ENCODE measurements around the gene FOLR2.
"Not testable (repeated sequence)": the region's sequence is repeated elsewhere in the genome, so short reads cannot be mapped to it uniquely, and the experiment has no call there.

The FOLR2 gene

DNA sequence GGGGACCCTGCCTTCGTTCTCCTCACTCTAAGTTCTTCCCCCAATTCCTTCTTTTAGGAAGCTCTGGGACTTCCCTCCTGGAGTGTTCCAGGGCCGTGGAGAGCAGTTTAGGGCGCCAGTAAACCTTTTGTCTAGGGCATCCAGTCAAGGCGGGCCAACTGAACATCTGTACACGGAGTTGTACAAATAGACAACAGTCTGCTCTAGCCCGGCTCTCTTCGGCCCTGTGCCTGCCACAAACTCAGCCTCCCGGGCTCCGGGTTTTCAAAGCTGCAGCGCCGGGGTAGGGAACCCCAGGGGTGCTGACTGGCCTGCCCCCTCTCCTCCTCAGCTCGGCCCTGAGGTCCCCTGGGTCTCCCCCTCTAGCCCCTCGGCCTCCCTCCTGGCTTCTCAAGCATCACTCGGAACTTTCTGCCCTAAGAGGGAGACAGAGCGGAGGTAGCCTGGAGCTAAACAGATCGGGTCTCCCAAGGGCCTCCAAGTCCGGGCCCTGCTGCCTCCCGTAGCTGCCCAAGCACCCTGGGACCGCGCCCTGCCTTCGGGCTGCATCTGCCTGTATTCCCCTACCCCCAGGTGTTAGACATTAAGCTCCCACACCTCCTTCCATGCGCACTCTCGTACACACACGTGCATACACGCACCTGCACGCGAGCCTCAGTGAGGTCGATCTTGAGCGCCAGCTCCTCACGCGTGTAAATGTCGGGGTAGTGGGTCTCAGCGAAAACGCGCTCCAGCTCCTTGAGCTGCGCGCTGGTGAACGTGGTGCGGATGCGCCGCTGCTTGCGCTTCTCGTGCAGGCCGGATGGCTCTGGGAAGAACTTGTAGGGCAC, 24.1 kb downstream of the FOLR2 start:
- DNase-seq (ENCODE audit: low read depth), result no peak

DNA sequence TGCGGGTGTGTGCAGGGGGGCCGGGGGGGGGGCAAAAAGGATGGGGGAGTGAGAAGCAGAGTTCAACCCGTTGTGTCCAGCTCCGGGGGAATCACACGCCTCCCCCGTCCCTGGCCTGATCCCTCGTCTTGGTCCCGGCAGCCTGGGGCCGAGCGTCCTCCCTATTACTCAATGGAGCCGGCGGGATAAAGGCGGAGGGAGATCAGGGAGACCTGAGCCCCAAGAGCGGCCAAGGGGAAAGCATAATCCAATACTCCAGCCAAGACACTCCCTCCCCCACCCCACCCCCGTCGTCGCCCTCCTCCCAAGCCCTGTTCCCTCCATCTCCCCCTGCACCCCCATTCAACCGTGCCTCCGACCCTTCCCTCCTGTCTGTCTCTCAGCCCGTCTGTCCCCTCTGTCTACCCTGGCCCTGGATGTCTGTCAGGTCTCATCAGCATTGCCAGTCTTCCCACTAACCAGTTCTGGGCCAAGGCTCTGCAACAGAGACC, 24.7 kb downstream of the FOLR2 start:
- DNase-seq (ENCODE audit: low read depth), result no peak

DNA sequence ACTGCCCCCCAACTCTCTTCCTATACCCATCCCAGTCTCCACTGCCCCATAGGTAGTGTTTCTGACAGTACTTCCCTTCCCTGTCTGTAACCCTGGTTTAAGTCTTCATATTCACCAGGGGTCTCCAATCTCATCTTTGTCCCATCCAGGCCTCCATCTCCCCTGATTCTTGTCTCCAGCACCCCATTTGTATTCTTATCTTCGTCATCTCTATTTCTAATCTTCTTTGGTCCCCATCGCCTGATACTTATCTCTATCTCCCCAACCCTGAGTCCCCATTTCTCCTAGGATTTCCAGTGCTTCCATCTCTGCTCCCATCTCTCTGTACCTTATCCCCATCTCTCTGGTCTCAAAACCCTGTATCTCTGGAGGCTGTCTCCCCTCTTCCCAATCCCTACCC, 25.5 kb downstream of the FOLR2 start:
- DNase-seq (ENCODE audit: low read depth), result no peak

DNA sequence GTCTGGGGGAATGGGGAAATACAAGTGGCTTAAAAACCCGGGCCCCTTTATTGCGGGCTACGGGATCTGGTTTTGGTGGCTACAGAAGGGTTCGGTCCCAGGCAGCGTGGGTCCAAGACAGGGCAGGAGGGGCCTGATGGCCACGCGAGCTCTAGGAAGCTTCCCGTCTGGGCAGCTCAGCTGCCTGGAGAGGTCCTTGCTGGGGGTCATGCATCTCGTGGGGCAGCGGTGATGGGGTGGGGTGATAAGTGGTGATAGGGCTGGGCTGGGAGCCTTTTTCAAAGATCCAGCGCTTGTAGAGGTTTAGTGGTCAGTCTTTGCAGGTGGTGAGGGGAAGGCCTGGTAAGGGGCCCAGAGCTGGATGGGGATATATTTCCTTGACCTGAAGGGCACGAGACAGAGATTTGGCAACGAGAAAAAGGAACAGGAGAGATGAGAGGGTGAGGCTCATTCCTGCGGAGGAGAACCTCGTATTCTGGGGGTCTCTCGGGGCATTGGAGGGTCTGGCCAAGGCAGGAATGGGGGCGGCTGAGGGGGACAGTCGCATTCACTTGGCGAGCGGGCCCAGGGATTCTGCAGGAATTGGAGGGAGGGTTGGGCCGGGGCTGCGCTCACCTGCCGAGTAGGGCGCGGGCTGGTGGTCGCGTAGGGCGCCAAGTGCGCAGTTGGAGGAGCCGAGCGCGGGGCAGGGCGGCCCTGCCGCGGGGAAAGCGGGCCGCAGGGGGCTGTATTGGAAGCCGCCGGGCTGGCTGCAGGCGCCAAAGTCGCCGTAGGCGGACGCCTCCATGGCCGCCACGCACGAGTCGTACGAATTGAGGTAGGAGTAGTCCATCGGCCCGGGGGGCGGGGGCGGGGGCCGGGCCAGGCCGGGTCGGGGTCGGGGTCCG, 26.8 kb downstream of the FOLR2 start:
- no peak for DNase-seq (ENCODE audit: low read depth)

DNA sequence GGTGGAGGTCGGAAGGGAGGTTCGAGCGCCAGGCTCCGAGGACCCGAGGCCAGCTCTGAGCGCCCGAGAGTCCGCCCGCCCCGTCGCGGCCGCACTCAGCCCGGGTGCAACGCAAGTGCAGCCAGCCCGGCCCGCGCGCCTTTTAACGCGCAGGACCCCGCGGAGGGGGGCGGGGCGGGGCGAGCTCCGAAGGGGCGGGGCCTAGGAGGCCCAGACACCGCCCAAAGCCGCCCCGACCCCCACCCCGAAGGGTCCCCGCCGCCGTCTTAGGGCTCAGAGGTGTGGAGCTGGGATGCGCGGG, 27.4 kb downstream of the FOLR2 start, which contains the start of gene PHOX2A:
PHOX2A (minus strand) TSS at position 117 of the 301 bp plus-strand sequence. CDS start 172 bp downstream, outside the sequence.
- no peak for DNase-seq (ENCODE audit: low read depth)

DNA sequence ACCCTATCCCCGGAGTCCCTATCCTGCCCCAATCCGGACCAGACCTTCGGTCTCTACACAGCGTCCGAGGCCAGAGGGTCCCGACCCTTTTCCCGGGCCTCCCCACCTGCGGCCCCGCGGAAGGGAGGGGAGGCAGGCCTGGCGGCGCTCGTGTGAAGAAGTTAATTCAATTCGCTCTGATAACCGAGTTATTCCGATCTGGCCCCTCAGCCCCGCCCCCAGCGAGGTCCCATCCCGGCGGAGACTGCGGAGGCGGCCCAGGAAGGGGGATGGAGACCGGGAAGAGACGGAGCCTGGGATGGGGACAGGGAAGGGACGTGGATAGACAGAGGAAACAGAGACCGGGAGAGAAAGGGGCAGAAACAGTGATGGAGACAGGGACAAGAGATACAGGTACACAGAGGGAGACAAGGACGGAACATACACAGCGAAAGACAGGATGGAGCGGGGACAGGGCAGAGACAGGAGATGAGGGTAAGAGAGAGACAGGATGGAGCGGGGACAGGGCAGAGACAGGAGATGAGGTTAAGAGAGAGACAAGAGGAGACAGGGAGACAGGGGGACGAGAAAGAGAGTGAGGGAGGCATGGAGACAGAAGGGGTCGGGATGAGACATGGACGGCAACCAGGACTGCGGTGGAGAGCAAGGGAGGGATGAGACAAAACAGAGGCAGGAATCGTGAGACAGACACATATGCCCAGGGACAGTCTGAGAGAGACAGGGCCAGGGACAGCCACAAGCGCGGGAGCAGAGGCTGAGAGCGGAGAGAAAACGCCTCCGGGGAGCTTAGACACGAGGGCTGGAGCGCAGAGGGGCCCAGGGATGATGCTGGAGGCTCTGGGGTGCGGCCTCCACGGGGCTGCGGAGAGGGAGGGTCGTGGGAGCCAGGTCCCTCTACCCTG, 28.0 kb downstream of the FOLR2 start:
- DNase-seq (ENCODE audit: low read depth), result no peak

DNA sequence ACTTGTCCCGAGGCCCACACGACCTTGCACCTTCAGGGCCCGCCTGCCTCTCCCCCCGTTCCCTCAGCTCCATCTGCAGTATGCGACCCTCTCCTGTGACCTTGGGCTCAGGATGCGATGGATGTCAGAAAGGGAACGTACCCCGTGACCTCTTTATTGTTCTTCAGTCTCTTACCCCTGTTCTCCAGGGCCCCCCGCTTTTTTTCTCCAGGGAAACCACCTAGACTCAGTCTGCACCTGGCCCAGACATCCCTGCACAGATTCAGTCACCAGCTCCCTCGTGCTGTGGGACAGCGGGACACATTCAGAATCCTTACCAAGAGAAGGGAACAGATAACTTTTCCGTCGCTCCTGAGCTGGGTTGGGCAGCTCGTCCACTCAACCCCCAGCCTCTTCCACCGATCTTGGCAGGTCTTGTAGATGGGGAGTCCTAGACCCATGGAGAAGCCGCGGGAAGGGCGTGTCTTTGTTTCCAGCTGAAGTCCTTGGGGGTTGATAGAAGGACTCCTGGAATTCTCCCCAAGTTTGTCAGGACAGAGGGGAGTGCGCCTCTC, 28.7 kb downstream of the FOLR2 start:
- DNase-seq (ENCODE audit: low read depth), result no peak

DNA sequence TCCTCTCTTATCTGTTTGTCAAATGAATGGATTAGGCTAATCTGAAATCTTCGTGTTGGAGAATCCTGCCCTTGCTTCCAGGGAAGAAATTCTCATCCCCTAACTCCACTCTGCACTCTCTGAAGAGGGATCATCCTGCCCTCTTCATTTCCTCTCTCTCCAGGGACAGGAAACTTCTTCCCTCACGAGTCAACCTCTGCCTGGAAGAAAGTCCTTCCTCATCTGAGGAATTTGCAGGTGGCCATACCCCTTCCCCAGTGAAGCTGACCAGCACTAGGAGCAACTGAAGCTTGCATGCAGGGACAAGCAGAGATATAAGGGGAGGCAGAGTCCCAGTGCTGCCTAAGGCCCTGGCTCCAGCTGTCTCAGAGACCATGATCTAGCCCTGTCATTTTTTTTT, 31.0 kb downstream of the FOLR2 start:
- DNase-seq (ENCODE audit: low read depth), result no peak

DNA sequence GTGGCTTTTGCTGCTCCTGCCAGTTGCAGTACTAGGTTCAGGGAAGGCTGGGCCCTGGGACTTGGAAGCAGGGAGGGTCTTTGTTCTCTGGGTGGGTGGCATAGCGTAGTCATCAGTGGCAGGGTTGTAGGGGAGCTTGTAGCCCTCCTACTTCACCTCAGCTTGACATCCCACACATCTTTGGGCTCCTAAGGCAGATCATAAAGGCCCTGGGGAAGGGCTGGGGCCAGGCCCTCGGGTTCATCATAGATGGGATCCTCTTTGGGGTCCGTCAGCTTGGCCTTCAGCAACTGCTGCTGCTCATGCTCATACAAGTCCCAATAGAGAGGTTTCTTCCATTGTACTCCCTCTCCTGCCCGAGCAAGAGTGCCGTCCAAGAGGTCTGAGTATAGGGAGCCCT, 33.4 kb downstream of the FOLR2 start:
- DNase-seq (ENCODE audit: low read depth), result no peak

DNA sequence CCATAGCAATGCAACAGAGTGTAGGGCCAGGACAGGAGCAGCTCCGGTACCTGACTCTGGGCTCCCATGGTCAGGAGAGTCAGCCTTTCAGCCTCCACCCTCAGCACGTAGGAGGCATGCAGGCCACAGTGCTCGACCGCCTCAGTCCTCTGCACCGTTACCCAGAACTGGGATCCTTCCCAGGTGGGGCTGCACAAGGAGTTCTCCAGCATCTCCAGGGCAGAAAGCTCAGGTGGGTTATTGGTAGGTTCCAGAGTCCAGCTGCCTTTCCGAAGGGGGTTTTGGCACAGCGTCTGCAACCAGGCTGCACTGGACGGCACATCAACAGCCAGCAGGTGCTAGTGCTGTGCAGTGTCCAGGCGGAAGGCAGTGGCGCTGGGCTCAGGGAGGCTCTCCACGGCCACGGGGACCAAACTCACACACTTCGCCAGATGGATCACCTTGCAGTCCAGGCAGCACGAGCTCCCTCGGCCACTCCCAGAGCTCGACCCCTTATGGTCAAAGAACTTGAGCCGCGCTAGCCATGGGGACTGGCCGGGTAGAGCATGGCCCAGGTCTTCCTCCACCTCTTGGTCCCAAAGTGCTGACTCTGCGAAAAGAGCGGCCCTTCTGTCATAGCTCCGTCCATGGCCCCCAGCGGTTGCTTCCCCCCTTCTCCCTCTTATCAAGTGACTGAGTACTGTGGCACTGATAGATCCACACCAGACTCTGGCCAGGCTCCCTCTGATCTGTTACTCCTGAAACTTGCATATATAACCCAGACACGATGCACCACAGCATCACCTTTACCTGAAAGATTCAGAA, 34.3 kb downstream of the FOLR2 start:
- no peak for DNase-seq (ENCODE audit: low read depth)

DNA sequence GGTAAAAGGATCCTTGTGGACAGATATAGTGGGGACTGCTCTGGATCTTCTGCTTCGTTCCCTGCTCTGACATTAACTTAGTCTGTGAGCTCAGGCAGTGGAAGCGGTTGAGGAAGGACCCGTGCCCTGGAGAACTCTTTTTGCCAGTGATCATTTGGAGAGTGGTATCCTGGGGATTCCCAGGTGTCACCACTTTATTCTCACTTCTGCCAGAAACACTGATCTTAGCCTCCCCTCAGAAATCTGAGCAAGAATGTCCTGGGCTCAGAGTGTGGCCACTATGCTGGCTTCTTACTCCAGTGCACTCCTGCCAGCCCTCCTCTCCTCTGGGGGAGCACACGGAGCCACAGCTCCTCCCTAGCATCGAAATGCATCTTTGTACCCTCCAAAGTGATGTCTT, 35.0 kb downstream of the FOLR2 start:
- no peak for DNase-seq (ENCODE audit: low read depth)

DNA sequence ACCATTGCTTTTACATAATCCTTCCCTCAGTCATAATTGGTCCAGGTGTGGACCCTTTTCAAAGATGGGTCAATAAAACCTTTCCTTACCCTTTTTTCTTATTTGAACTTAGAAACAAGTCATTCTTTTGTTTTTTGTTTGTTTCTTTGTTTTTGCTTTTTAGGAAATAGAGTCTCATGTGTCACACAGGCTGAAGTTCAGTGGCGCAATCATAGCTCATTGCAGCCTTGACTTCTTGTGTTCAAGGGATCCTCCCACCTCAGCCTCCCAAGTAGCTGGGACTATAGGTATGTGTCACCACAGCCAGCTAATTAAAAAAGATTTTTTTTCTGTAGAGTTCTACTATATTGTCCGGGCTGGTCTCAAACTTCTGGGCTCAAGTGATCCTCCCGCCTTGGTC, 36.8 kb downstream of the FOLR2 start:
- DNase-seq (ENCODE audit: low read depth), result no peak

DNA sequence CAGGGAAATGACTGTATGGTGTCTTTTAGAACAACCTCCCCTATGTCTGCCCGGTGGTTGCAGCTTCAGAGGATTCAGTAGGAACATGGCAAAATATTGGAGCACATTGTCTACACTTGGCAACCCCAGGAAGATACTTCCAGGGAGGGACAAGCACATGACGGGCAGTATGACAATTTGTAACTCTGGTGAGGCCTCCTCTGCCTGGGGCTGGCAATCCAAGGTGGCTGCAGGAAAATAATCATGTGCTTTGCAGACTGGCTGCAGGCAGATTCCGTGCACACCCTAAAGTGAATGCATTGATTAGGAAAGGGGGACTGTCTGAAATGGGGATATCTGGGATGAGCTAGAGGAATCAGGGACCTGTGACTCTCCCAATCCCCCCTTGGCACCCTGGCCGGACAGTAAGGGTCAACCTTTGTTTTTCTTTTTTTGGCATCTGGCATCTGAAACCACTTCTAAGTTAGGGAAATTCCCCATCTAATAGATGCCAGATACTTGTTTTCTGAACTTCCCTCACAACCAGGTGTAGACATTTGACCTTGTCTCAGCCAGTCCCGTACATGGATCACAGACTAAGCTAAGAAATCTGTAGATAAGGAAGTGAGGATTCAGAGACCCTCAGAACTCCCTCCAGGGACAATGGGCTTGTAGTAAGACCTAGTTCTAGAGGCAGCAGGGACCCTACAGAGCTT, 37.9 kb downstream of the FOLR2 start:
- DNase-seq (ENCODE audit: low read depth), result no peak

DNA sequence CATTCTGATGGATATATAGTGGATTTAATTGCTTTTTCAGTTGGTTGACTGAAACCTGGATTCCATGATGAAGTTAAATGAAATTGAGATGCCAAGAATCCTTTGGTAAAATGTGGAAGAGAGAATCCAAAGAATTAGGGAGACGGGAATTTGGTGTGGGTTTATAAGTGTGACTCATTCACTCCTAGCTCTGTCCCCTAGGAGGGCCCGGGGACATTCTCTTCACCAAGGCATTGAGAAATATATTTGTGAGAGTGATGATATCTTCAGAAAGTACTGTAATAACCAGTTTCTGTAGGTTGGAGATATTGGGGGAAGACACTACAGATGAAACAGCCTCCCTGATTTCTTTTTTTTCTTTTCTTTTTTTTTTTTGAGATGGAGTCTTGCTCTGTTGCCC, 41.0 kb downstream of the FOLR2 start:
- no peak for DNase-seq (ENCODE audit: low read depth)

DNA sequence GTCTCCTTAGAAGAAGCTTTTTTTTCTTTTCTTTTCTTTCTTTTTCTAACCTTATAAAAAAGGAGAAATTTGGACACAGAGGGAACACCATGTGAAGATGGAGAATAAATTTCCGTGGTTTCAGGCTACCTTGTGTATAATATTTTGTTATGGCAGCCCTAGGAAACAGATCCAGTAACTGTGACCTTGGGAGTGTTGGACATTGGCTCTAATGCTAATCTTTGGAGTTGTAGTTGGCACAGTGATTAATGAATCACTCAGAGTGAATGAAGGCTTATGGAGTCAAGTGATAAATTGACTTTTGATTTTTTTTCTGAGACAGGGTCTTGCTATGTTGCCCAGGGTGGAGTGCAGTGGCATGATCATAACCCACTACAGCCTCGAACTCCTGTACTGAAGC, 42.9 kb downstream of the FOLR2 start:
- DNase-seq (ENCODE audit: low read depth), result no peak

DNA sequence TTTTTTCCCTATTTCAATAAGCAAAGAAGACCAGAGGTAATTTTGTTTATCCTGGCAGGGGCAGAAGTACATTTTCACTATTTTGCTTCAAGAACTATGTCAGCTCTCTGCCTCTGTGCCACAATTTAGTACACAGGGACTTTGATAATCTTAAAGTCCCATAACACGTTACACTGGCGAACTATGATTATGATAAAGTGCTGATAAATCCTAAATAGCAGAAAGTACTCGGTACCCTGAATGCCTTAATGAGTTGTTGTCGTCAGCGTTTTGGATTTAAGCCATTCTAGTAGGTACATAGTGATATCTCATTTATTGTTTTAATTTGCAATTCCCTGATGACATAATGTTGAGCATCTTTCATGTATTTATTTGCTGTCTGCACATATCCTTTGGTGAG, 44.0 kb downstream of the FOLR2 start:
- DNase-seq (ENCODE audit: low read depth), result no peak

DNA sequence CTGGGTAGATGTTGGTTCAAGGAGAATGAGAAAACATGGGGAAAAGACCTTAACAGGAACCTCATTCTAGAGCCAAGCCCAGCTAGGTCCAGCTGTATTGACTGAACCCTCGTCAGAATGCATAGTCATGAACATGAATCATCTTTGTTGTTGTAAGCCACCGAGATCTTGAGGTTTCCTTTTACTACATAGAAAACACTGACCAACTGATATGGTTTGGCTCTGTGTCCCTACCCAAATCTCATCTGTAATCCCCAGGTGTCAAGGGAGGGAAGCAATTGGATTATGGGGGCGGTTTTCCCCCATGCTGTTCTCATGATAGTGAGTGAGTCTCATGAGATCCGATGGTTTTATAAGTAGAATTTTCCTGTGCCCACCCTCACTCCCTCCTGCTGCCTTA, 46.8 kb downstream of the FOLR2 start:
- DNase-seq (ENCODE audit: low read depth), result no peak

DNA sequence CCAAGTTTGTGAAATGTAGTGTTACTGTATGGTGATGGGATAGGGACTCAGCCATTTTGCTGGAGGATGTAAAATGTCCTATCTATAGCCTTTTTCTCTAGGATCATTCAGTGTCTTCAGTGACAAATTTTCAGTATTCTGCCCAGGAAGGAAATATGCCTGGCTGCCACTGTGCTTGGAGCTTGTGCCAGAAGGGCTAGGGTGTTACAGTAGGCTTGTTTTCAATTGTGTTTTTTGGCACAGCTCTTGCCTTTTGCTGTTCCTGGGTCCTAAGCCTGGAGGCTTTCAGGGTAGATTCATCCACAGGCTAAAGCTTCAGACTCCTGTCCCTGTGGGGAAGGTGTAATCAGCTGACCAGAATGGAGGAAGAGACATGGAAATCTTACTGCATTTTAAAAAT, 49.4 kb downstream of the FOLR2 start:
- no peak for DNase-seq (ENCODE audit: low read depth)

DNA sequence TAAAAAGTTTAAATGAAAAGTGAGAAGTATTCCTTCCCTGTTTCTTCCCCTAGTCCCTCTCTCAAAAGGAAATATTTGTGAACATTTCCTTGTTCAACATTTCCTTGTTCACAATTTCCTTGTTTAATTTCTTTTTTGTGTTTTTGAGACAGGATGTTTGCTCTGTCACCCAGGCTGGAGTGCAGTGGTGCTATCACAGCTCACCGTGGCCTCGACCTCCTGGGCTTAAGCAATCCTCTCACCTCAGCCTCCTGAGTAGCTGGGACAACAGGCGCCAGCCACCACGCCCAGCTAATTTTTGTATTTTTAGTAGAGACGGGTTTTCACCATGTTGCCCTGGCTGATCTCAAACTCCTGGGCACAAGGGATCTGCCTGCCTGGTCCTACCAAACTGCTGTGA, 50.4 kb downstream of the FOLR2 start:
- DNase-seq (ENCODE audit: low read depth), result not testable (repeated sequence)

DNA sequence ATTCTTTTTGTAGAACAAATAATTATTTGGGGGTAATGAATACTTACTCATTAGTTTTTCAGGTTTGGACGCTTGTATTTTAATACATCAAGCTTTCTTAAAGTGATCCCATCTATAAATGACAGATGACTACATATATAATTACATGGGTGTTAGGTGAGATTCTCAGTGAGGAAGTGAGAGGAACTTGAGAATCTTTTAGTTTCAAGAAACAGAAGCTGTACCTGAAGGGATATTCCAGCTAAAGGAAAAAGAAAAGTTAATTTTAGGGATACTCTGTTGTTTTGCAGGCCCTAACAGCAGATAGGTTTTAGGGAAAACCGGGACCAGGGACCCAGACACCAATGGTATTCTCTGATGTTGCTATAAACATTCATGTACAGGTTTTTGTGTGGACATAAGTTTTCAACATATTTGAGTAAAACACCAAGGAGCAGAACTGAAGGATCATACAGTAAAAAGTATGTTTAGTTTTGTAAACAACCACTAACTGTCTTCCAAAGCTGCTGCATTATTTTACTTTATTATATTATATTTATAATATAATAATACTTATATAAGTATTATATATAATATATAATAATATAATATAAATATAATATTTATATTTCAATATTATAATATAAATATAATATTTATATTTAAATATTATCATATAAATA, 51.5 kb downstream of the FOLR2 start:
- DNase-seq (ENCODE audit: low read depth), result no peak

Measured in activated T-cell treated with anti-CD3 and anti-CD28 coated beads for 24 hours (primary cell).